H1 (cell line): ENCODE data around the gene ZNF763. TPM values are rescaled to one million over a fixed set of nuclear protein-coding genes. Genes with fewer than 3 reads are reported as not detected.
A peak's percentile ranks its signal among the peaks of the same experiment; 100 is the strongest.
"Not testable (repeated sequence)": the region's sequence is repeated elsewhere in the genome, so short reads cannot be mapped to it uniquely, and the experiment has no call there.

Experiments used
- CTCF ChIA-PET: fragments of 300-600 bp; sonication (Branson Sonifier 250); formaldehyde crosslinking; loops from one replicate; lab custom pipeline; 2021; ENCODE audit not compliant: partially characterized antibody; lab: Charles Lee
- POLR2A ChIA-PET: fragments of 300-600 bp; sonication (Branson Sonifier 250); formaldehyde crosslinking; loops from one replicate; lab custom pipeline; 2021; ENCODE audit warnings: inconsistent platforms; ENCODE audit not compliant: partially characterized antibody; lab: Charles Lee
- DNase-seq, 2 experiments: peaks; one replicate each; pipeline versions ENCODE4 v3.0.0 to v3.0.0-alpha.2; 2010 to 2022; ENCODE audit warnings: low spot score in 2 of 2, low read depth in 1 of 2, mixed read lengths in 1 of 2
- FAIRE-seq: peaks from 2 replicates; lab custom pipeline; 2011; peaks lifted over from hg19 to GRCh38; lab: Jason Lieb, UNC
- H2AFZ ChIP-seq: 2 replicates; pipeline ENCODE4 v1.8.1; 2012; ENCODE audit warnings: low read length, inconsistent platforms
- H2AK5ac ChIP-seq: 2 replicates; pipeline ENCODE4 v1.6.1; 2013; ENCODE audit warnings: low read depth, low read length
- H2BK120ac ChIP-seq: replicated peaks from 2 replicates; pipeline ENCODE3; 2013; ENCODE audit warnings: low read depth, low read length, inconsistent platforms
- H2BK12ac ChIP-seq: 2 replicates; pipeline ENCODE4 v1.6.1; 2013; ENCODE audit warnings: low read depth, low read length
- H2BK15ac ChIP-seq: 2 replicates; pipeline ENCODE4 v1.6.1; 2013; ENCODE audit warnings: low read length
- H2BK20ac ChIP-seq: 2 replicates; pipeline ENCODE4 v1.6.1; 2013; ENCODE audit warnings: low read length
- H2BK5ac ChIP-seq: 2 replicates; pipeline ENCODE4 v1.6.1; 2013; ENCODE audit warnings: low read depth, low read length
- H3K14ac ChIP-seq: 2 replicates; pipeline ENCODE4 v1.6.1; 2013; ENCODE audit warnings: inconsistent platforms; ENCODE audit not compliant: insufficient read length
- H3K18ac ChIP-seq: 2 replicates; pipeline ENCODE4 v1.6.1; 2013; ENCODE audit warnings: low read length; ENCODE audit errors: extremely low read depth
- H3K23ac ChIP-seq: 2 replicates; pipeline ENCODE4 v1.6.1; 2013; ENCODE audit warnings: inconsistent platforms; ENCODE audit not compliant: insufficient read length
- H3K23me2 ChIP-seq: 2 replicates; pipeline ENCODE4 v1.6.1; 2013; ENCODE audit warnings: low read depth, low read length
- H3K27ac ChIP-seq: 2 replicates; pipeline ENCODE4 v1.6.1; 2011; ENCODE audit warnings: low read depth, low read length, inconsistent platforms
- H3K27me3 ChIP-seq, 4 experiments: replicated peaks in 1 of 4; 1 replicate in 1 of 4; 2 replicates in 3 of 4; pipeline versions ENCODE4 v1.6.1 to v1.8.1; 2011 to 2013; ENCODE audit warnings: low read length in 3 of 4, mild to moderate bottlenecking in 3 of 4, inconsistent platforms in 2 of 4, mixed read lengths in 2 of 4, moderate library complexity in 1 of 4; ENCODE audit not compliant: control insufficient read depth in 3 of 4, insufficient read depth in 3 of 4; ENCODE audit errors: extremely low read depth in 1 of 4
- H3K36me3 ChIP-seq, 4 experiments: 2 replicates each; pipeline versions ENCODE4 v1.6.1 to v1.8.1; 2011 to 2013; ENCODE audit warnings: mild to moderate bottlenecking in 4 of 4, low read length in 3 of 4, moderate library complexity in 2 of 4, control low read depth in 1 of 4, inconsistent platforms in 1 of 4; ENCODE audit not compliant: insufficient read depth in 4 of 4, control insufficient read depth in 2 of 4
- H3K4ac ChIP-seq: replicated peaks from 2 replicates; pipeline ENCODE3; 2013; ENCODE audit warnings: low read length, low read depth, mixed read lengths, inconsistent platforms; ENCODE audit not compliant: insufficient read length
- H3K4me1 ChIP-seq, 4 experiments: replicated peaks in 1 of 4; 1 replicate in 1 of 4; 2 replicates in 3 of 4; pipeline versions ENCODE4 v1.6.1 to v1.8.1; 2011 to 2013; ENCODE audit warnings: low read length in 3 of 4, inconsistent platforms in 2 of 4, mixed read lengths in 1 of 4; ENCODE audit not compliant: insufficient read depth in 4 of 4, control insufficient read depth in 3 of 4
- H3K4me2 ChIP-seq, 2 experiments: 2 replicates each; pipeline versions ENCODE4 v1.6.1 to v1.8.1; 2011 to 2013; ENCODE audit warnings: low read depth in 2 of 2, low read length in 2 of 2, control low read depth in 1 of 2, inconsistent platforms in 1 of 2, mild to moderate bottlenecking in 1 of 2; ENCODE audit not compliant: insufficient read depth in 1 of 2
- H3K4me3 ChIP-seq, 4 experiments: fragments of 200-600, 300-600 bp in 1 of 4; sonication (generic), shearing (Covaris generic), sonication (Bioruptor Twin) in 1 of 4; 2 replicates each; pipeline versions ENCODE4 v1.5.1 to v1.8.1; 2011 to 2016; ENCODE audit warnings: low read length in 4 of 4, low read depth in 3 of 4, control low read depth in 2 of 4, inconsistent platforms in 2 of 4, mild to moderate bottlenecking in 2 of 4, mixed read lengths in 1 of 4, moderate library complexity in 1 of 4; ENCODE audit not compliant: insufficient read depth in 2 of 4; ENCODE audit errors: extremely low read depth in 1 of 4
- H3K56ac ChIP-seq: replicated peaks from 2 replicates; pipeline ENCODE3; 2013; ENCODE audit warnings: low read depth, mild to moderate bottlenecking, mixed read lengths, low read length, inconsistent platforms; ENCODE audit not compliant: insufficient read length
- H3K79me1 ChIP-seq: 2 replicates; pipeline ENCODE4 v1.6.1; 2013; ENCODE audit warnings: low read depth, low read length, control low read depth
- H3K79me2 ChIP-seq, 2 experiments: 2 replicates each; pipeline versions ENCODE4 v1.6.1 to v1.8.1; 2012 to 2013; ENCODE audit warnings: low read length in 2 of 2, mild to moderate bottlenecking in 2 of 2, inconsistent platforms in 1 of 2; ENCODE audit not compliant: insufficient read depth in 2 of 2, control insufficient read depth in 1 of 2
- H3K9ac ChIP-seq, 4 experiments: replicated peaks in 1 of 4; 1 replicate in 1 of 4; 2 replicates in 3 of 4; pipeline versions ENCODE4 v1.6.1 to v1.8.1; 2011 to 2013; ENCODE audit warnings: low read depth in 3 of 4, low read length in 3 of 4, control low read depth in 2 of 4, mild to moderate bottlenecking in 2 of 4, moderate library complexity in 2 of 4, inconsistent platforms in 1 of 4; ENCODE audit errors: extremely low read depth in 1 of 4
- H3K9me3 ChIP-seq, 2 experiments: 2 replicates each; pipeline versions ENCODE4 v1.6.1 to v1.8.1; 2012 to 2013; ENCODE audit warnings: mild to moderate bottlenecking in 2 of 2, moderate library complexity in 2 of 2, control low read depth in 1 of 2, inconsistent platforms in 1 of 2, low read depth in 1 of 2, low read length in 1 of 2, mixed read lengths in 1 of 2; ENCODE audit not compliant: insufficient read depth in 2 of 2
- H4K20me1 ChIP-seq, 2 experiments: replicated peaks in 1 of 2; 2 replicates each; pipeline versions ENCODE3 to v1.8.1; 2011 to 2013; ENCODE audit warnings: inconsistent platforms in 2 of 2, low read length in 2 of 2, mild to moderate bottlenecking in 1 of 2; ENCODE audit not compliant: insufficient read depth in 2 of 2, control insufficient read depth in 1 of 2
- H4K5ac ChIP-seq: 2 replicates; pipeline ENCODE4 v1.6.1; 2013; ENCODE audit warnings: low read length, low read depth, mixed read lengths, inconsistent platforms; ENCODE audit not compliant: insufficient read length
- H4K8ac ChIP-seq: 2 replicates; pipeline ENCODE4 v1.8.0; 2013; ENCODE audit warnings: mild to moderate bottlenecking, moderate library complexity, low read length, inconsistent platforms; ENCODE audit not compliant: insufficient read depth; ENCODE audit errors: extremely low read depth
- H4K91ac ChIP-seq: replicated peaks from 2 replicates; pipeline ENCODE3; 2013; ENCODE audit warnings: low read length, mixed read lengths, inconsistent platforms; ENCODE audit not compliant: insufficient read length
- EP300 ChIP-seq, 2 experiments: IDR thresholded peaks; 1 replicate in 1 of 2; 2 replicates in 1 of 2; pipeline ENCODE4 v1.6.1; 2011 to 2012; ENCODE audit warnings: low read depth in 2 of 2, low read length in 2 of 2, mild to moderate bottlenecking in 2 of 2, borderline replicate concordance in 1 of 2, inconsistent platforms in 1 of 2, moderate library complexity in 1 of 2
- WGBS, 2 experiments: shearing (Covaris generic) in 1 of 2; methylation state at CpG; one replicate each; pipeline versions ENCODE4 v1.1.6 to v1.1.7; 2013 to 2015; ENCODE audit warnings: low lambda C conversion rate in 2 of 2, mixed read lengths in 2 of 2, inconsistent platforms in 1 of 2, low coverage in 1 of 2, missing lambda C conversion rate in 1 of 2; ENCODE audit not compliant: insufficient replicate concordance in 2 of 2, insufficient coverage in 1 of 2, insufficient read length in 1 of 2; ENCODE audit errors: extremely low coverage in 1 of 2, missing lambda C conversion rate in 1 of 2; 5-methylcytosine and 5-hydroxymethylcytosine counted together
- polyA plus RNA-seq, 7 experiments: library from polyadenylated mRNA; depleted of rRNA in 3 of 7; stranded (reverse) in 5 of 7; unstranded in 2 of 7; fragments of >200 nt in 5 of 7; fragments of 200-250 nt in 2 of 7; gene quantifications; 1 replicate in 5 of 7; 2 replicates in 1 of 7; 4 replicates in 1 of 7; pipeline versions ENCODE4 v1.2.1 to v1.2.3, GENCODE V29; 2011 to 2013; ENCODE audit warnings: missing spikeins in 2 of 7, mixed read lengths in 2 of 7
- total RNA-seq: library from RNA; stranded (reverse); fragmentation: NEBNext Ultra II Directional; extraction: Animal tissue kit (Norgen Biotek cat#: 25700); gene quantifications from 2 replicates; pipeline ENCODE4 v1.2.1, GENCODE V29; 2021
- TF ChIP-seq, protein P1 (sequence below), 3 experiments: IDR thresholded peaks; 1 replicate in 2 of 3; 2 replicates in 1 of 3; pipeline versions ENCODE4 v1.5.1 to v1.6.1; 2011; ENCODE audit warnings: low read length in 3 of 3, mild to moderate bottlenecking in 3 of 3, inconsistent platforms in 2 of 3, low read depth in 1 of 3, moderate library complexity in 1 of 3; ENCODE audit not compliant: insufficient read depth in 1 of 3; ENCODE audit errors: control extremely low read depth in 1 of 3

Gene ZNF763
- total and polyA plus RNA-seq, 2 of the 8 experiments (the other 6 are each of a cell fraction or from before 2014, with no cell fraction given), result 0.39 to 1.7 TPM

DNA sequence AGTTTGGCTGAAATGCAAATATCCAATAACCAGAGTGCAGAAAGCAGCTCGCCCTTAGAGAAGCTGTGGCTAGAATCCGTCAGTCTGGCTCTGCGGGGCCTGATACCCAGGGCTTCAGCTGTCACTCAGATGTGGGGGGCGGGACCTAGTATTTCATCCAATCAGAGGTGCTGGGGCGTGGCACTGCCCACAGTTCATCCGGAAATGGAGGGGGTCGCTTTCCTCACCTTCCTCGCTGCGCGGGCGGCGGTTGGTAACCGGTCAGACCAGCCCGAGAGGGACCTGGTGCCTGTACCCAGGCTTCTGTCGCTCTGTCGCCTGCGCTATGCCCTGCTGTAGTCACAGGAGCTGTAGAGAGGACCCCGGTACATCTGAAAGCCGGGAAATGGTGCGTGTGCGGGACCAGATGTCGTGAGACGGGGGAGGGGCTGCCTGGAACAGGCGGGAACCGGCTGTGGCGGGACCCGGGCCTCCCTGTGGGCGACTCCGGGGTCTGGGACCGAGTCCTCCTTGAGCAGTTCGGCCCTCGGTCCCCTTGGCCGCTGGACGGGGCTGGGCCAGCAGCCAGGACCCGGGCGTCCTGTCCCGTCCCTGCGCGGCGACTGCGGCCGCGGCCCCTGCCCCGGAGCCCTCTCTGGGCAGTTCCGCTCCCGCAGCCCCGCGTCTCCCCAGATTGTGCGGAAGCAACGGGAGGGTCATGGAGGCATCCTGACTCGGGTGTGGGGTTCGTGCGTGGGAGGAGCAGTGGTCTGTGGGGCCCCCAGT is 39.8 kb upstream of the ZNF763 start, which contains the start of gene ZNF700 (continued):
- 0 out of 3 replicates have a peak, but pooled peaks of 1 of the 2 experiments have one; percentile 17 for TF ChIP-seq EP300 (IDR thresholded peaks at IDR 0.05; ENCODE audit: borderline replicate concordance in 1 of 2, low read depth in 2 of 2, low read length in 2 of 2)
- TF ChIP-seq, protein P1, sequence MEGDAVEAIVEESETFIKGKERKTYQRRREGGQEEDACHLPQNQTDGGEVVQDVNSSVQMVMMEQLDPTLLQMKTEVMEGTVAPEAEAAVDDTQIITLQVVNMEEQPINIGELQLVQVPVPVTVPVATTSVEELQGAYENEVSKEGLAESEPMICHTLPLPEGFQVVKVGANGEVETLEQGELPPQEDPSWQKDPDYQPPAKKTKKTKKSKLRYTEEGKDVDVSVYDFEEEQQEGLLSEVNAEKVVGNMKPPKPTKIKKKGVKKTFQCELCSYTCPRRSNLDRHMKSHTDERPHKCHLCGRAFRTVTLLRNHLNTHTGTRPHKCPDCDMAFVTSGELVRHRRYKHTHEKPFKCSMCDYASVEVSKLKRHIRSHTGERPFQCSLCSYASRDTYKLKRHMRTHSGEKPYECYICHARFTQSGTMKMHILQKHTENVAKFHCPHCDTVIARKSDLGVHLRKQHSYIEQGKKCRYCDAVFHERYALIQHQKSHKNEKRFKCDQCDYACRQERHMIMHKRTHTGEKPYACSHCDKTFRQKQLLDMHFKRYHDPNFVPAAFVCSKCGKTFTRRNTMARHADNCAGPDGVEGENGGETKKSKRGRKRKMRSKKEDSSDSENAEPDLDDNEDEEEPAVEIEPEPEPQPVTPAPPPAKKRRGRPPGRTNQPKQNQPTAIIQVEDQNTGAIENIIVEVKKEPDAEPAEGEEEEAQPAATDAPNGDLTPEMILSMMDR (IDR thresholded peaks at IDR 0.05; ENCODE audit: control extremely low read depth in 1 of 3, insufficient read depth in 1 of 3, low read depth in 1 of 3, low read length in 3 of 3), result no peak
- TF ChIP-seq, all 59 proteins: peak for 17

DNA sequence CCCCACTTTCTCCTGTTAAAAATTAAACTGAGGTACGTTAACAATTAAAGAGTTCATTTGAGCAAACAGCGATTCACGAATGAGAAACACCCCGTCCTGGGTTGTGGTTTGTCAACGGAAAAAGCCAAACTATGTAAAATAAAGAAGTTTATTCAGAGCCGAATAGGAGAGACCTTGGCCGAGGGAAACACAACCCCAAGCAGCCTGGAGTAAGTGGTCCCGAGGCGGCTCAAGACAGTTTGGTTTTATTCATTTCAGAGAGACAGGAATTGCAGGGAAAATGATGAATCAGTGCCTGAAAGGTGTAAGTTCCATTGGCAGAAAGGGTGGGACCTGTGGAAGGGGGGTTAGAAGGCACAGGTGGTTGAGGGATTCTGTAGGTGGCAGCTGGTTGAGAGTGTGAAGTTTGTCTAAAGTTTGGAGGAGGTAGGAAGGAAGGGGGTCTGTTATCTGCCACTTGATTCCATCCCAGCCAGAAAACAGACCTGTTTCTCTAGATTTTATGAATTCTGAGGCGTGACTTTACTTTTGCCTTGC is 39.1 kb upstream of the ZNF763 start:
- H3K27ac ChIP-seq, H3K36me3 ChIP-seq, H3K4ac ChIP-seq, H3K23ac ChIP-seq, H2BK12ac ChIP-seq, H4K5ac ChIP-seq, H2BK15ac ChIP-seq, H3K4me1 ChIP-seq, H3K23me2 ChIP-seq, FAIRE-seq, H4K91ac ChIP-seq, H3K9me3 ChIP-seq, H3K18ac ChIP-seq, H2BK20ac ChIP-seq, H2AFZ ChIP-seq, H2AK5ac ChIP-seq, H3K14ac ChIP-seq, DNase-seq, H3K56ac ChIP-seq, H2BK120ac ChIP-seq, H3K79me1 ChIP-seq, H4K20me1 ChIP-seq, H3K27me3 ChIP-seq: not testable (repeated sequence)
- CTCF ChIA-PET, result interaction anchor here (0.8 to 10.3 kb wide), 3 partner anchors 16 to 112 kb away, joined by 3 to 144 read pairs (median 3); no protein-coding TSS in a partner anchor
- peak overlapping the region; percentile 86 to 89 (median 88) for H3K9ac ChIP-seq
- 12% methylated on average over 9 of the region's 10 CpGs; no CpG with 5 or more reads in 1 of the 2 experiments for WGBS, 2 experiments
- peak overlapping the region; percentile 79 to 88 for H3K4me2 ChIP-seq
- H2BK5ac ChIP-seq, result 0 out of 2 replicates have a peak overlapping the region, but pooled peaks have one; percentile 95
- H4K8ac ChIP-seq, result peak overlapping the region; percentile 100; the same call in 1 of the 2 replicates
- POLR2A ChIA-PET, result interaction anchor here (0.9 to 2.7 kb wide), 4 partner anchors 8 to 127 kb away, joined by 3 to 13 read pairs (median 8); partner anchors contain the start of genes ZNF433 and ZNF878
- H3K79me2 ChIP-seq, result peaks cover 0 to 10% of the 10 kb centered on the region in 2 experiments; a peak in 2 of 4 replicates
- H3K4me3 ChIP-seq, result peak overlapping the region; percentile 65 to 82 (median 76)
